Umbilical cord (tissue), 2 donors: ENCODE data around the gene DENND1A. TPM values are rescaled to one million over a fixed set of nuclear protein-coding genes. Genes with fewer than 3 reads are reported as not detected.

Experiments
- DNase-seq: peaks from one replicate; pipeline ENCODE4 v3.0.0-alpha.2; 2015; ENCODE audit warnings: low spot score
- total RNA-seq: library from RNA; depleted of rRNA; stranded (reverse); fragments of >200 nt; gene quantifications from one replicate; pipeline ENCODE4 v1.2.3, GENCODE V29; 2014; ENCODE audit warnings: low replicate concordance; ENCODE audit not compliant: insufficient read depth

Gene DENND1A
- total RNA-seq, 1 donor from 2014 or later, result 35.4 TPM

DNA sequence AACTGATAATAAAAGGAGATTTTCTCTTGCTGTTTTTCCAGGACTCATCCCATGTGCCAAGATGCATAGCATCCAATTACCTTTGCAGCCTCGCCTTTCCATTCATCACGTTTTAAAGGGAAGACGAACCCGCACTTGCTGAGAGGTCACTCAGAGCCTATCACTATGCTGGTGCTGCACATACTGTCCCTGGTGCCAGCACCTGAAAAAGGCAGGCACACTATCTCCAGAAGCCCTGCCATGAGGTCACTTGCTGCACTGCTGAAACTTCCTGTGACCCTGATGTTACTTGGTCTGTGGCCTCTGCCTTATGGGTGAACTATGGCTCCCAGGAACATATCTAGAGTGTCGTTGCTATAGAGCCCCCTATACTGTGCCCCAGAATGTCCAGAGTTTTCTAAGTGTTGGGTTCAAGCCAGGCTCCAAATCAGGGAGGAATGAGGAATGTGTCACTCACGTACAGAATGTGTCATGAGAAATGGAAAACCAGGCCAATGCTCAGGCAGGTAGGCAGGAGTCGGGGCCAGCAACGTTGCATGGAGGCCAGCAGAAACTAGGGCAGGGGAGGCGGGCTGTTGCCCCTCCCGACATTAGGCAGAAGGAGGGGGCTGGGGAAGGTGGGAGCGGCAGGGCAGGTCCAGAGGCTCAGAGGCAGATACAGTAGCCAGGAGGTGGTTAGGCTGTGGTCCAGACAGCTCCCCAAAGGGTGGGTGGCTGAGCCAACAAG is 311.8 kb downstream of the DENND1A start:
- DNase-seq, result no peak

DNA sequence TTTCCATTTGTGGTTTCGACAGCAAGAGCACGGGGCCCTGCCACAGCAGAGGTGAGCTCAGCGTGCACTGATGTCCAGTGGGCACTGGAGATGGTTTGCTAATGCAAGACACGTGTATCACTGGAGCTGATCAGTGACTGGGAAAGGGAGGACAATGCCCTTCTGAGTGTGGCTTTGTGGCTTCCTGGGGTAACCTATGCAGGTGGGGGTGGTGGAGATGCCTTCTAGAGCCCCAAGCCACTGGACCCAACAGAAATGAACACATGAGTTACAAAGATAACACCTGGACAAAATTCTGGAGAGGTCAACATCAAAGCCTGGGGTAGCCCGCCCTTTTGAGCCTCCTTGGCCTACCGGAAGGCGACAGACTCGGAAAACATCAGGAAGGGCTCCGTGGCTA is 312.6 kb downstream of the DENND1A start:
- no peak for DNase-seq

DNA sequence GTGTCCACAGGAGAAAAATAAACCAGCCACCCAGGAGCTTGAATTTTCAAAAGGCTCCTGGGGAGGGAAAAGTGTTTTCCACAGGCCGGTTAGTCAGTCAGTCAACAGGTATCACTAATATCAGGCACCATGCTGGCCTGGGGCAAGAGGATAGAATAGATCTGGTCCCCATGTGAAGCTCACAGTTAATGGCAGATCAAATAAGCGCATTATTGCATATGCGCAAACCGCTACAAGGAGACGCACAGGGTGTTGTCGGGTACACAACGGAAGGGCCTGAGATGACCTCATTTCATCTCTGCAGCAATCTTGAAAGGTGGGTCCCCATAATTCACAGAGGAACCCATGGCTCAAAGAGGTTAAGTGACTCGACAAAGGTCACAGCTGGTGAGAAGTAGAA is 313.2 kb downstream of the DENND1A start:
- DNase-seq, result no peak

DNA sequence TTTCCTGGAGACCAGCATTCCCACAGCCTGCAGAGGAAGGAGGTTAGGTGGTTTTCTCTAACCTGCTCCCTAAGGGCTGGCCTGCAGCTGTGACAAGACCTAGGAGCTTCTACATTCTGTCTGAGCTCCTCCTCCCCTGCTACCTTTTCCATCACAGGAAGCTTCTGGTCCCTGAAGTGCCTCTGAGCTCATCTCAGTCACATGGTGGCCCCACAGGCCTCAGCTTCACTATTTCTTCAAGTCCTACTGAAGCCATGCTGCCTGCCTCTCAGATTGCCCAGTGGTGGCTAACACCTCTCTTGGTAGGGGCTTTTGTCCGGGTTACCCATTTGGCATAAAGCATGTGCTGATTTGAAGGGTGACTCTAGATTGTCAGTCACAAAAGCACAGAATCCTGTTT is 314.5 kb downstream of the DENND1A start:
- no peak for DNase-seq

DNA sequence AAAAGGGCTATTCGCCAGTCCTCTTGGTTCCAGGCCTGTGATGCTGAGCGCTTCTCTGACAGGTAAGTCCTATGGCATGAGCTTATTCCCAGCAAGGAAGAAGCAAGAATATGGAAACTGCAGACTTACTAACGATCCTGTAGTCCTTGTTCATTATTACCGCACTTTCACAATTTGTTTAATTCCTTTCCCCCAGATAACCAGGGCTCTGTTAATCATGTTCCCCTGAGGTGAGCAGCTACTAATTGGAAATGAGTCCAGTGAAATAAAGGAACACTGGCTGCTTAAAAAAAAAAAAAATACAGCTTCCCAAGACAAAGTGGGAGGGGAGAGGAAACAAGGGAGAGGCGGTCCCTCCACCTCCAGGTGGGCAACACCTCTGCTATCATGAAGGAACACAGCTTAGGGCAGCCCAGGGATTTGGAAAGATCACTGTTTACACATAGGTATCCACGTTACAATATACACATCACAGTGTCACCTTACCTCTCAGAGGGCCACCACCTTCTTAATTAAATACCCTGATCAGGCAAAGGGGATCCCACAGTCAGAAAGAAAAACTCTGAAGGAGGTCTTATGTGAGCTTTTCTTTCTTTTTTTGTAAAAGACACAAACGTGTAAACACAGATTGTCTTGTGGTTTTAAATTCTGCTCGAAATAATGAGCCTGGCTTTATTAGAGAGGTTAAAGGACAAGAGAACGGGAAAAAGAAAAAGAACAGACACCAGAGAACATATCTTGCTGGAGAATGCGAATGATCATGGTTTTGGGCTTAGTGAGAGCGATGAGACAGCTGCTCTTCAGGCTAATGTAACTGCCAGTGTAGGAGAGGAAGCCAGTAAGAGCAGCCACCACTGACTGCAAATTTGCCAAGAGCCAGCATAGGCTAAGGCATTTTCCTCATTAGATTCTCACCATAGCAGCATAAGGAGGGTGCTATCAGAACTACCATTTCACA is 315.3 kb downstream of the DENND1A start:
- DNase-seq, result no peak

DNA sequence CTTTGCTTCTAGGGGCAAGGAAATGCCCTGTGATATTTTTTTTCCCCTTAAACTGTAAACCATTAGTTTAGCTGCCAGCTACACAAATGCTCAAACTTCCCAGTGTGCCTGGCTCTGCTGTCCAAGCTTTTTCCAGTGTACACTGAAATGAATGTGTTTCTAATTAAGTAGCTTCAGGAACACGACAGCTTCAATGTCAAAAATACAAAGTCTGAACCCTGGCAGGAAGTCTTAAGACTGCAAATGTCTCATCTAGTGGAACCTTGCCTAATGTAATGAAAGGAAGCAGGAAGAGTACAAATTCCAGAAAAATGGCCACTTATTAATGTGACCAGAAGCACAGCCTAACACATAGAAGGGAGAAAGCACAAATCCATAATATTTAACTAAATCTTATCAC is 318.7 kb downstream of the DENND1A start:
- DNase-seq, result no peak

DNA sequence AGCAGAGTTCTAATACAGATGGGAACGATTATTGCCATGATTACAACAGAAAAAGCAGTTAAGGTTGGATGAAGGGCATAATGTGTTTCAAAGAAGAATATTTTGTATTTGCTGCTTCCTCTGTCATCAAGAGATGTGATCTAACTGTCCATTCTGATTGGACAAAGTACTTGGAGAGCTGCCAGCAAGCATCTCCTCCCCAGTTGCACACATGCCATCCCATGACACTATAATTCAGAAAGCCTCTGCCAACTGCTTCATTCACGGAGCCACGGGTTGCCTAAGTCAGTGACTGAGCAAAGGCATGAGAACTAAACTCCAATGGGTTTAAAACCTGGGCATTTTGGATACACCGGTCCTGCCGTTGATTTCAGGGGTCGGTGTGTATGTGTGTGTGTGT is 320.1 kb downstream of the DENND1A start:
- DNase-seq, result no peak

DNA sequence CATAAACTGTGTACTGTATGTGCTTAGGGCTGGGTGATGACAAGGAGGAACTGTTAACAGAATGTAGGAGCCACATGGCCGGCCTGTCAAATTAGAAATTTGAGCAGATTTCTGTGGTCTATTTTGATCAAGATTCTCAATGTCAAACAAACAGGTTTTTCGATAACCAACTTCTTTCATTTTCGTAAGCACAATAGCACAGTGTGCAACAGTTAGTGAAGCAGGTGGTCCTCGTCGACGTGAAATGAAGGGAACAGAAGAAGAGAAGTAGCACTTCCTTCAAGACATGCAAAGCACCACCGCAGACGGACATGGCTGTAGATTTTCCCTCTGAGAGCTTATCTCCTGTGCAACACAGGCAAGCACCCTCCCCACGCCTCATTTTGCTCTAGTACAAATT is 321.8 kb downstream of the DENND1A start:
- no peak for DNase-seq

DNA sequence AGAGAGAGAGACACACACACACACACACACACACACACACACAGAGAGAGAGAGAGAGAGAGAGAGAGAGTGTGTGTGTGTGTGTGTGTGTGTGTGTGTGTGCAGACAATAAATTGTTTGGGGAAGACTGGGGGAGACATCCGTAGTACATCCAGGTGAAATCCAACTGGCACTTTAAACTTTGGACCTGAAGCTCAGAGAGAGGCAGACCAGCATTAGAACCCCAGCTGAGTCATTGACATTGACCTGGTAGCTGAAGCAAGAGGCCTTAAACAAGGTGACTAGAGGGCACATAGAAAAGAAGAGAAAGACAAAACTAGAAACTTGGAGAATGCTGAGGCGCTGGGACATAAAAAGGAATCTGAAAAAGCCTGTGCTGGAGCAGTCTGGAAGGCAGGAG is 322.4 kb downstream of the DENND1A start:
- no peak for DNase-seq

DNA sequence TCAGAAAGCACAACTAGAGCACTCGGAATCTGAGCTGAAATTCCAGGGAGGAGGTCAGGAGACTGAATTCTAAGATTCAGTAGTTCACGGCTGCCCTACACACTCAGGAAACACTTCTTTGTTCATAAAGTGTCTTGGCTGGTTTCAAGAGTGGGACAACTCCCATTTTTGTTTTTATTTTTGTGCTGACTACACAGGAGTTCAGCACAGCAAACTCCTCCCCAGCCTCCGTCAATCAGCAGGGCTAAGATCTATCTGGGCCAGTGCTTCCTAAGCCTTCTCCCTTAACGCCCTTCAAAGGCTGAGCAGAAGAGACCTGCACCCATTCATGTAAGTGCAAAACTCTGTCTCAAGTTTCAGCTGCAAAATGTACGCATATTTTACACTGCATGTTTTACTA is 323.8 kb downstream of the DENND1A start:
- DNase-seq, result no peak

DNA sequence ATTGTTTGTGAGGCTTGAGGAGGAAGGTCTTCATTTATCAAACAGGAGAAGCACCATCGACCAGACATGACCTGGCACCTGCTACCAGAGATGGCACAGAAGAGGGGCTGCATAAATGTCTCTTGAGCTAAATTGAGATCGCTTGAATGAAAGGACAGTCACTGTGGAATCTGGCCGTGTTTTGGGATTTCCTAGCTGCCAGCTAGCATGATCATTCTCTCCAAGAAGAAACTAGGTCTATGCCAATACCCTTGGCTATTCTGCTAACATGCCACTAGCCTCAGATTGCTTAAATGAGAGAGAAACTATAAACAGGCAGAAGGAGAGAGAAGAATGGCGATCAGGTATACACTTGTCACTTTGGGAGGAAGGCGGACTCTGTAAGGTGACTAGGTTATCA is 324.6 kb downstream of the DENND1A start:
- no peak for DNase-seq

DNA sequence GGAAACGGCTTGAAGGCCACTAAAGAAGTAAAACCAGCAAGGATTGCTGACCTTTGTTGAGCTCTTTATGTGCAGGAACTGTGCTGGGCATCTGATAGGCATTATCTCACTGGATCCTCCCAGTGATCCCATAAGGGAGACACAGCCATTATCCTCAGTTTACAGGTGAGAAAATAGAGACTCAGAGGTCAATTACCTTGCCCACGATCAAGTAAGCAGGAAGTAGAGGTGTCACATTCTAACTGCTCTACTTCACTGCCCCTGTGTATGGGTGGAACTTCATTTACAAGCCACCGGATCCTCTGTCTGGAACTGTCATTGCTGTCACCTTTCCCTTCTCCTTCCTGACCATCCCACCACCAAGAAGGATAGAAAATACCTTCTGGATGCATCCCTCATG is 325.1 kb downstream of the DENND1A start:
- DNase-seq, result no peak

DNA sequence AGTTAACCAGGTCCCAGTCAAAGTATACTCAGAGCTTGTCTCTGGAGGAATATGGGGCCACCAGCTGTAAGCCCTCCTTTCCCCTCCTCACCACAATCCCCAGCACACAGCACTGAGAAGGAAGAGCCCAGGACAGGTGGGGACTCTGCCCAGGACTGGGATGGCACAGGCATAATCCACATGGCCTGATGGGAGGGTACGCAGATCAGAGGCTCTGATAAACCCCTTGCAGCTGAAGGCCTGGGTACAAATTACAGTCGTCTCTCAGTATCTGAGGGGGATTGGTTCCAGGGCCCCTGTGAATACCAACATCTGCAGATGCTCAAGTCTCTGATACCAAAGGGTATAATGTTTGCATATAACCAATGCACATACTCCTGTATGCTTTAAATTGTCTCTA is 328.1 kb downstream of the DENND1A start:
- no peak for DNase-seq

DNA sequence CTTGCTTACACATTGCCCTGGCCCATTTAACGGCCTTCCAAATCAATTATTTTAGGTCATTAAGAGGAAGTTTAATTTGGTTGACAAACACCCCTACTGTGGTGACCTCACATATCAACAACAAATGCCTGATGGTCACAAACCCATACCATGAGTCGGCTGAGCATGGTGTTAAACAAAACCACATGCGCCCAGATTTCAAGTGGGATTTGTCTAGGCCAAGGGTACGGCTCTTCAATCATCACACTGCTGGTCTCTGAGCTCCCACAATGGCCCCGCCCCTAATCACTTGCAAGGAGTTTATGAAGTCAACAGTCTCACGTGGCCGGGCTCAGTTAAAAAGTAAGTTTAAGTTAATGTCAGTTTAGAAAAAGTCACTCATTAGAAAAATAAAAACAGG is 330.1 kb downstream of the DENND1A start:
- DNase-seq, result no peak

DNA sequence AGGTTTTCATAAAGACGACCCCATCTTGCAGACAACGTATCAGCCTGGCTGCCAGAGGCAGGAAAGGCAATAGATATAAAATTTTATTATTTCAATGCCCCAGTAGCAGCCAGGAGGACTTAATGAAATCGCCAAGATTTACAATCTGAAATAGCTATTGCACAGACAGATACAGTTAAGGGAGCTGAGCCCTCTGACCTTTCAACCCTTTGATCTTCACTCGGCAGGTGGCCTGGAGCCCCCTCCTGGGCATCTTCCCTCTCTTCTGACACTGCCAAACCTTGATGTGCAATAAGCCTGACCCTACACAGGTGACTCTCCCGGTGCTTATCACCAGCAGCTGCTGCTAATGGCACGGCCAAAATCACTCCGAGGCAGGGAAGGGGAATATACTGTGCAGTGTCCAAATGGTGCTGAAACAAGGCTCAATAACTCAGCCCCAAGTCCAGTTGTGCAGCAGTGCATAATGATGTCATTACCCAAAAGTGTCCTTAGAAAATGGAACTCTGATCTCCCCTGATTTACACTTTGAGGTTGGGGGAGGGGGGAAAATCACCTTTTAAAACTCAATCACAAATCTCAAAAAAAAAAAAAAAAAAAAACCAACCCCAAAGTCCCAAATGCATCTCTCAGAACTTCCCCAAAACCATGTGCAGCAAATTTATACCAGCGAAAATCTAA is 331.9 kb downstream of the DENND1A start:
- DNase-seq, result no peak

DNA sequence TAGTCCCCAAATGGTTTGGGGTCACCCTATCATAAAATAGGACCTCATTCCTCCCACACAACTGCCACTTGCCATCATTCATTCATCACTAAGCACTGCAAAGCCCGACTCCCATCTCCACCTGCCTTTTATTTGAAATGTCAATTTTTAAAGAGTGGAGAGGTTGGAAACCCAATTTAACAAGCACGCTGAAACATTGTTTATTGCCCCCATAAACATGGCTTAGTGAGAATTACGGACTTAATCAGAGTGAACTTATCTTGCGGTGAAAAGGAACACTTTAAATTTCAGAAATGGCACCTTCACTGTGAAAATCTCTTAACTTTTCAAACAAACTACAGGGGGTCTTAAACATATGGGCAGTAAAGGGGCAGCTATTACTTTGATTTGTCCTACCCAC is 332.9 kb downstream of the DENND1A start:
- no peak for DNase-seq

DNA sequence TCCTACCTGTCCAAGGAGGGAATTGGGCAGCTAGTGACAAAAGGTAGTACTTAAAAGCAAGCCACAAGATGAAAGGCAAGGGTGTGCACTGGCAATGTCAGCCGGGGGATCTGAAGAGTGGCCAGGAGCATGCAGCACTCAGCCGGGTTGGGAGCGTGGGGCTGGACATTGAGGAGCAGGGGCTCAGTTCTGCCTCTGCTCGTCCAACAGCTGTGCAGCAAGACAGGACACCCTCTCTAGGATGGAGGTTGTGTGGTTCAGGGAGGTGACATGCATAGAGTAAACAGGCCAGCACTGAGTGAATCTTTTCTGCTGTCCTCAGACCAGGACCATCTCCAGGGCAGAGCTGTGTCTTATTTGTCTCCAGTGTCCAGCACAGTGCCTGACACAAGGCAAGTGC is 338.6 kb downstream of the DENND1A start:
- no peak for DNase-seq

DNA sequence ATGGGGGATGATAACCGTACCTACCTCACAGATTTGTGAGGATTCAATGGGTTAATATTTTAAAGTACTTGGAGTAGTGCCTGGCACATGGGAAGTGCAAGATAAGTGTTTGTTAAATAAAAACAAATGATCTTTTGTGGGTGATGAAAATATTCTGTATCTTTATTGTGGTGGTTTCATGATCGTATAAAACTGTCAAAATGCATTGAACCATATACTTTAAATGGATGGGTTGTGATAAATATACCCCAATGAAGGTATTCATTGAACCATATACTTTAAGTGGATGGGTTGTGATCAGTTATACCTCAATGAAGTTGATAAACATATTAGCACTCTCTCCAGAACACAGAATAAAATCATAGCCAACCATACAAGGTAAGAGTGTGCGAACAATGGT is 339.4 kb downstream of the DENND1A start:
- no peak for DNase-seq

DNA sequence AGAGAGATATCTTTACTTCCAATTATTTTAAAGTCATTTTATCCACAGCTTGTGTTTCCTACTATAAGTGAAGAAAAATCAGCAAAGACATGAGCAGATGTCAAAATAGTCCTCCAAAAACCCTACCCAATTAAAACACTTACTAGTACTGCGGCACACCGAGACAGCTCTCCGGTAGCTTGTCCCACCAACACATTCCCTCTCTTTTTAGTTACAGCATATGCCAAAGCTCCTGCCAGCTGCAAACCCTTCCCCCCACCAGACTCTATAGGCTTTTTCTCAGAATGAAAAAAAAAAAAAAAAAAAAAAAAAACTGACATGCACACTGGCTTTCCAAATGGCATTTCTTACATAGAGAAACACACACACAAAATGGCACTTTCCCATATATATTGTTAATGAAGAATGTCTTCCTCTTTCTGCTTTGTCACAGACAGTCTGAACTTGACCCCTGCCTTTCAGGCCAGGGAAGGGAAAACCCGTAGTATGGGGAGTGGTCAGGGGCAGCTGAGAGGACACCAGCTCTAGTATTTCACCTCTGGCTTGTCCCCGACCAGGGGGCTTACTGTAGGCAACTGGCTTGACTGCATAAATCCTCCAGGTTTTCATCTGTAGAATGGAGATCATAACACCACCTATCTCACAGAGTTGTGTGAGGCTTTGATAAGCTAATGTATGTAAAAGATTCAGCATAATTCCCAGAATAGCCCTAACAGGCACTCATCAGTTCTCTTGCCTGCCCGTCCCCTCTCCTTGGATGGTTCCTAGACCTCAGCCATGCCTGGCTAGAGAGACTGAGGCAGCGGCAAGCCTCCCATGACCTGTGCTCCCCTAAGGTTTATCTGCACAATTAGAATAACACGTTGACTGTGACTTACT is 340.3 kb downstream of the DENND1A start:
- DNase-seq, result no peak

DNA sequence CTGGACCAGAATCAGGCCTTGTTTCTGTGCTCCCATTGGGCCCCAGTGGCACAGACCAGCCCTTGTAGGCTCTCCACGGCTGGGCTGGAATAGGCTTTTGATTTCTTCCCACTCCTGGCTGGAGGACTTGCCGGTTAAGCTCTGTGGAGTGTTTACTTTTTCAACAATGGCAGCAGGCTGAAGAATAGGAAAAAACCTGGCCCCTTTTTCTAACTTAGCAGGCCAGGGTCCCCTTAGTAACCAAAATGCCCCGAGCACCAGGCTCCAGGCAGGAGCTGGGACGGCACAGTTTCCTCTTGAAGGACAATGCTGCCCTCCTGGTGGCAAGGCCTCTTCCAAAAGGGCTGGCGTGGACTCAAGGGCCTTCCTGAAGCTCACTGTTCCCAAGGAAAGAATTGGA is 343.7 kb downstream of the DENND1A start:
- no peak for DNase-seq
